ENCODE data around the gene NAPB.

NAPB gene

GRCh38 chr20:23336476-23336875 is 84.8 kb downstream of the NAPB start:
- no peaks in the 10 kb centered on the region for H3K27me3 Mint-ChIP-seq
- no peaks in the 10 kb centered on the region for H3K36me3 Mint-ChIP-seq
- peaks cover 27% of the 10 kb centered on the region for H3K4me1 Mint-ChIP-seq
- ATAC-seq: no peak
- H3K27ac Mint-ChIP-seq: no peak overlapping the region
- H3K9me3 Mint-ChIP-seq: no peaks in the 10 kb centered on the region
- no peak overlapping the region for H3K4me3 Mint-ChIP-seq

- H3K4me1 Mint-ChIP-seq: peaks cover 31% of the 10 kb centered on the region
- ATAC-seq: no peak
- no peak overlapping the region for H3K27ac Mint-ChIP-seq
- no peaks in the 10 kb centered on the region for H3K27me3 Mint-ChIP-seq
- no peaks in the 10 kb centered on the region for H3K9me3 Mint-ChIP-seq
- no peak overlapping the region for H3K4me3 Mint-ChIP-seq
- H3K36me3 Mint-ChIP-seq: no peaks in the 10 kb centered on the region
These were observed 85.8 kb downstream of the NAPB start for GRCh38 chr20:23335521-23335920.

- Mint-ChIP-seq H3K27me3 (no peaks in the 10 kb centered on the region), H3K9me3 (no peaks in the 10 kb centered on the region), H3K36me3 (peaks cover 8% of the 10 kb centered on the region), H3K27ac (no peak overlapping the region), H3K4me1 (peaks cover 31% of the 10 kb centered on the region), H3K4me3 (no peak overlapping the region)
- no peak for ATAC-seq
These were observed 87.2 kb downstream of the NAPB start for GRCh38 chr20:23334111-23334510.

- Mint-ChIP-seq H3K27me3 (no peaks in the 10 kb centered on the region), H3K36me3 (peaks cover 8% of the 10 kb centered on the region), H3K4me3 (no peak overlapping the region), H3K27ac (peak overlapping the region; percentile 60), H3K4me1 (peaks cover 31% of the 10 kb centered on the region), H3K9me3 (no peaks in the 10 kb centered on the region)
- no peak for ATAC-seq
These were observed 88.8 kb downstream of the NAPB start for GRCh38 chr20:23332467-23332866.

- ATAC-seq: no peak
- H3K9me3 Mint-ChIP-seq: no peaks in the 10 kb centered on the region
- peaks cover 31% of the 10 kb centered on the region for H3K4me1 Mint-ChIP-seq
- H3K27ac Mint-ChIP-seq: peak overlapping the region; percentile 60
- H3K36me3 Mint-ChIP-seq: peaks cover 8% of the 10 kb centered on the region
- H3K4me3 Mint-ChIP-seq: no peak overlapping the region
- no peaks in the 10 kb centered on the region for H3K27me3 Mint-ChIP-seq
These were observed 89.6 kb downstream of the NAPB start for GRCh38 chr20:23331450-23332350.

GRCh38 chr20:23327617-23328333 is 93.5 kb downstream of the NAPB start:
- Mint-ChIP-seq H3K27me3 (no peaks in the 10 kb centered on the region), H3K4me1 (peaks cover 17% of the 10 kb centered on the region), H3K9me3 (no peaks in the 10 kb centered on the region), H3K27ac (no peak overlapping the region), H3K4me3 (no peak overlapping the region), H3K36me3 (peaks cover 8% of the 10 kb centered on the region)
- no peak for ATAC-seq

GRCh38 chr20:23326774-23327173 is 94.5 kb downstream of the NAPB start:
- ATAC-seq: no peak
- Mint-ChIP-seq H3K4me3 (no peak overlapping the region), H3K27me3 (no peaks in the 10 kb centered on the region), H3K36me3 (peaks cover 8% of the 10 kb centered on the region), H3K4me1 (peaks cover 8% of the 10 kb centered on the region), H3K27ac (no peak overlapping the region), H3K9me3 (no peaks in the 10 kb centered on the region)

- Mint-ChIP-seq H3K27ac (no peak overlapping the region), H3K9me3 (no peaks in the 10 kb centered on the region), H3K36me3 (peaks cover 14% of the 10 kb centered on the region), H3K4me3 (no peak overlapping the region), H3K4me1 (no peaks in the 10 kb centered on the region), H3K27me3 (no peaks in the 10 kb centered on the region)
- no peak for ATAC-seq
These were observed 96.2 kb downstream of the NAPB start for GRCh38 chr20:23325107-23325506.

All from stimulated activated memory B cell treated with anti-CD40 and anti-IgM and Interleukin-4, amounts not matched to agents 10 μg/mL and 1 μg/mL and 100 μg/mL, for 72 hours (primary cell).